ENCODE measurements around the gene CLMN. TPM values are rescaled to one million over a fixed set of nuclear protein-coding genes. Genes with fewer than 3 reads are reported as not detected.

CLMN gene
- total RNA-seq, 2 donors from 2014 or later = 24.6 to 39.3 TPM

GRCh38 chr14:95184413-95184790 lies 135.3 kb downstream of the CLMN start:
- DNase-seq (ENCODE audit: low spot score) = no peak
- Histone ChIP-seq H3K27ac (no peak overlapping the region), H3K36me3 (no peaks in the 10 kb centered on the region), H3K27me3 (replicated peaks; ENCODE audit: insufficient read depth) (no peaks in the 10 kb centered on the region), H3K4me3 (no peak overlapping the region), H3K4me1 (replicated peaks) (no peaks in the 10 kb centered on the region), H3K9me3 (no peaks in the 10 kb centered on the region)
- WGBS = 18% methylated on average over 2 of the region's 2 CpGs
- no peak for TF ChIP-seq POLR2AphosphoS5 (IDR thresholded peaks at IDR 0.05)
- no peak for TF ChIP-seq POLR2A (IDR thresholded peaks at IDR 0.05)
- TF ChIP-seq, protein P1, sequence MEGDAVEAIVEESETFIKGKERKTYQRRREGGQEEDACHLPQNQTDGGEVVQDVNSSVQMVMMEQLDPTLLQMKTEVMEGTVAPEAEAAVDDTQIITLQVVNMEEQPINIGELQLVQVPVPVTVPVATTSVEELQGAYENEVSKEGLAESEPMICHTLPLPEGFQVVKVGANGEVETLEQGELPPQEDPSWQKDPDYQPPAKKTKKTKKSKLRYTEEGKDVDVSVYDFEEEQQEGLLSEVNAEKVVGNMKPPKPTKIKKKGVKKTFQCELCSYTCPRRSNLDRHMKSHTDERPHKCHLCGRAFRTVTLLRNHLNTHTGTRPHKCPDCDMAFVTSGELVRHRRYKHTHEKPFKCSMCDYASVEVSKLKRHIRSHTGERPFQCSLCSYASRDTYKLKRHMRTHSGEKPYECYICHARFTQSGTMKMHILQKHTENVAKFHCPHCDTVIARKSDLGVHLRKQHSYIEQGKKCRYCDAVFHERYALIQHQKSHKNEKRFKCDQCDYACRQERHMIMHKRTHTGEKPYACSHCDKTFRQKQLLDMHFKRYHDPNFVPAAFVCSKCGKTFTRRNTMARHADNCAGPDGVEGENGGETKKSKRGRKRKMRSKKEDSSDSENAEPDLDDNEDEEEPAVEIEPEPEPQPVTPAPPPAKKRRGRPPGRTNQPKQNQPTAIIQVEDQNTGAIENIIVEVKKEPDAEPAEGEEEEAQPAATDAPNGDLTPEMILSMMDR (IDR thresholded peaks at IDR 0.05) = no peak
- intact Hi-C loops (cut with DNase I) = no loop called here

- WGBS = 66% methylated on average over 6 of the region's 6 CpGs
Measured at GRCh38 chr14:95183532-95184412, 135.9 kb downstream of the CLMN start.

GRCh38 chr14:95183082-95183481 lies 136.6 kb downstream of the CLMN start:
- TF ChIP-seq POLR2AphosphoS5 (IDR thresholded peaks at IDR 0.05) (no peak), POLR2A (IDR thresholded peaks at IDR 0.05) (no peak)
- TF ChIP-seq, protein P1 (IDR thresholded peaks at IDR 0.05) = no peak
- intact Hi-C loops (cut with DNase I) = no loop called here
- no peaks in the 10 kb centered on the region for H3K36me3 ChIP-seq
- no peaks in the 10 kb centered on the region for H3K4me1 ChIP-seq (replicated peaks)
- no peak overlapping the region for H3K27ac ChIP-seq
- 92% methylated on average over 1 of the region's 1 CpG for WGBS
- no peaks in the 10 kb centered on the region for H3K27me3 ChIP-seq (replicated peaks; ENCODE audit: insufficient read depth)
- H3K9me3 ChIP-seq = no peaks in the 10 kb centered on the region
- no peak for DNase-seq (ENCODE audit: low spot score)
- H3K4me3 ChIP-seq = no peak overlapping the region

More at GRCh38 chr14:95183532-95184412, 135.9 kb downstream of the CLMN start:
- intact Hi-C loops (cut with DNase I) = no loop called here
- H3K36me3 ChIP-seq = no peaks in the 10 kb centered on the region
- TF ChIP-seq POLR2A (IDR thresholded peaks at IDR 0.05) = no peak
- TF ChIP-seq, protein P1 (IDR thresholded peaks at IDR 0.05) = no peak
- no peak for TF ChIP-seq POLR2AphosphoS5 (IDR thresholded peaks at IDR 0.05)
- H3K4me1 ChIP-seq (replicated peaks) = no peaks in the 10 kb centered on the region
- no peaks in the 10 kb centered on the region for H3K9me3 ChIP-seq
- DNase-seq (ENCODE audit: low spot score) = no peak
- H3K27me3 ChIP-seq (replicated peaks; ENCODE audit: insufficient read depth) = no peaks in the 10 kb centered on the region
- H3K27ac ChIP-seq = no peak overlapping the region
- no peak overlapping the region for H3K4me3 ChIP-seq

- TF ChIP-seq, protein P1 (IDR thresholded peaks at IDR 0.05) = no peak
- TF ChIP-seq POLR2AphosphoS5 (IDR thresholded peaks at IDR 0.05) (no peak), POLR2A (IDR thresholded peaks at IDR 0.05) (no peak)
- Histone ChIP-seq H3K27me3 (replicated peaks; ENCODE audit: insufficient read depth) (no peaks in the 10 kb centered on the region), H3K4me1 (replicated peaks) (no peaks in the 10 kb centered on the region), H3K27ac (no peak overlapping the region), H3K36me3 (no peaks in the 10 kb centered on the region), H3K4me3 (no peak overlapping the region), H3K9me3 (no peaks in the 10 kb centered on the region)
- intact Hi-C loops (cut with DNase I) = no loop called here
- WGBS = 90% methylated on average over 8 of the region's 8 CpGs
- DNase-seq (ENCODE audit: low spot score) = no peak
Measured at GRCh38 chr14:95182379-95182778, 137.3 kb downstream of the CLMN start.

All from prostate gland (tissue), 2 donors.